Kidney (tissue), 14 donors: ENCODE measurements around the gene DSE. TPM values are rescaled to one million over a fixed set of nuclear protein-coding genes. Genes with fewer than 3 reads are reported as not detected.

ENCODE experiments used
- DNase-seq, 5 donors: peaks; one replicate each; pipeline ENCODE4 v3.0.0-alpha.2; 2013 to 2020
- FAIRE-seq: peaks from 2 replicates; lab custom pipeline; 2012; peaks lifted over from hg19 to GRCh38; lab: Jason Lieb, UNC
- H3K27ac ChIP-seq, 2 donors: one replicate each; pipeline ENCODE4 v1.7.0; 2013; ENCODE audit warnings: low read depth in 2 of 2, low read length in 2 of 2, inconsistent platforms in 1 of 2
- H3K27me3 ChIP-seq: one replicate; pipeline ENCODE4 v1.7.1; 2013; ENCODE audit warnings: low read length, inconsistent platforms; ENCODE audit not compliant: control insufficient read depth, insufficient read depth
- H3K36me3 ChIP-seq, 3 donors: one replicate each; pipeline versions ENCODE4 v1.7.0 to v1.7.1; 2013; ENCODE audit warnings: low read length in 3 of 3, control low read depth in 1 of 3, inconsistent platforms in 1 of 3; ENCODE audit not compliant: insufficient read depth in 3 of 3, control insufficient read depth in 2 of 3
- H3K4me1 ChIP-seq, 3 donors: one replicate each; pipeline versions ENCODE4 v1.7.0 to v1.7.1; 2013; ENCODE audit warnings: low read length in 3 of 3, inconsistent platforms in 1 of 3, low read depth in 1 of 3; ENCODE audit not compliant: control insufficient read depth in 2 of 3, insufficient read depth in 2 of 3
- H3K4me3 ChIP-seq, 3 donors: one replicate each; pipeline versions ENCODE4 v1.7.0 to v1.8.1; 2013; ENCODE audit warnings: low read length in 3 of 3, control low read depth in 1 of 3, inconsistent platforms in 1 of 3
- H3K9ac ChIP-seq, 3 donors: one replicate each; pipeline versions ENCODE4 v1.7.0 to v1.7.1; 2013; ENCODE audit warnings: low read length in 3 of 3, control low read depth in 1 of 3, inconsistent platforms in 1 of 3
- H3K9me3 ChIP-seq, 3 donors: one replicate each; pipeline versions ENCODE4 v1.7.0 to v1.7.1; 2013; ENCODE audit warnings: low read length in 3 of 3, control low read depth in 1 of 3, inconsistent platforms in 1 of 3; ENCODE audit not compliant: control insufficient read depth in 2 of 3, insufficient read depth in 1 of 3
- intact Hi-C: fragments of 100-400 bp; cut with DNase I; formaldehyde crosslinking; loops from one replicate; pipeline ENCODE4 v1.11.1; 2022
- polyA plus RNA-seq: library from polyadenylated mRNA; stranded (reverse); fragments of 350-450 nt; fragmentation: Illumina TruSeq; extraction: RNeasy Lipid Tissue Mini Kit (QIAGEN cat#74804); gene quantifications from one replicate; pipeline ENCODE4 v1.2.3, GENCODE V29; 2014; ENCODE audit warnings: low read depth, low replicate concordance; ENCODE audit not compliant: insufficient read depth
- total RNA-seq: library from RNA; stranded (reverse); fragmentation: NEBNext Ultra II Directional; extraction: Animal tissue kit (Norgen Biotek cat#: 25700); gene quantifications from one replicate; pipeline ENCODE4 v1.2.1, GENCODE V29; 2021
- TF ChIP-seq, protein P1 (sequence below): IDR thresholded peaks from 3 replicates; pipeline ENCODE4 v1.5.1; 2012; ENCODE audit warnings: mild to moderate bottlenecking, moderate library complexity, borderline replicate concordance; ENCODE audit not compliant: insufficient read depth; ENCODE audit errors: extremely low read depth
- donor health status: control.
- donor health status: control.
- donor health status: control.
- donor health status: control.
- donor health status: control.
- donor health status: DM: yes; HTN: yes; CAD: no.
- donor health status: Normal renal cell carcinoma (clear cell type).

Gene DSE
- total and polyA plus RNA-seq, 2 donors from 2014 or later, result 6.9 to 47.7 TPM

DNA sequence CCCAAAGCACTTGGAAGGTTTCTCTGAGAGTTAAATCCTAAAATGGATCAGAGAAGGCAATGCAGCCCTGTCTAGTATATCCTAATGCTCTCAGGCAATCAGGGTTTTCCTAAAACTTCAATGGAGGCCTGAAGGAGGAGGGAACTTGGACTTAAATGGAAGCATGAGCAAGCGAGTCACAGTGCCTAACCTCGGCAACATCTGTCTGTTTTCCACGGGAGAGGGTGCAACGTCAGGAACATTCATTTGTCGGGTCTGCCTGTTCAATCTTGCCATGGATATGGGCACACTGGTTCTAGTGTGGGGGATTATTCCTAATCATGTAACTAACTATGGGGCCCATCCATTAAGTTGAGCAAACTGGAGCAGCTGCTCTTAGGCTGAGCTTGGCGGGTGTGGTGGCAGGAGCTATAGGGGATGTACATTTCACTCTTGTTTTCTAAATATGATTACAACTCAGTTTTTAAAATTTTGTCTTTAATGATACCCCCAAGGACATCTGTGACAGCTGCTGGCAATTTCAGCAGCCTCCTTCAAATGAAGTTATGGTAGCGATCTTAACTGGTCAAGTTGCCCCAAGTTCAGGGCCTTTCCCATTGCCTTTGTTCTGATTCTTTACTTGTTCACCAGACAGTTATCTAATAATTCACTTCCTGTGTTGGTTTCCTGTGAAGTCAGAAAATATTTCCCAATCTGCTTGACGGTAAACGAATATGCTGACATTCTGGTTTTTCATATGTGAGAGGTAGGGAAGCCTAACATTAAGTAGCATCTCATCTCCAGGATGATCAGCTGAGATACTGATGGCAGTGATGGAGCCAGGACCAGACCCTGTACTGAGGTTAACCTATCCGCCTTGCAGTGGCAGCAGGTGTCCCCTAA is 21.6 kb downstream of the DSE start:
- H3K27ac ChIP-seq, result peak overlapping the region in 1 of 2 donors; percentile 9
- H3K27me3 ChIP-seq, result no peaks in the 10 kb centered on the region
- TF ChIP-seq, protein P1, sequence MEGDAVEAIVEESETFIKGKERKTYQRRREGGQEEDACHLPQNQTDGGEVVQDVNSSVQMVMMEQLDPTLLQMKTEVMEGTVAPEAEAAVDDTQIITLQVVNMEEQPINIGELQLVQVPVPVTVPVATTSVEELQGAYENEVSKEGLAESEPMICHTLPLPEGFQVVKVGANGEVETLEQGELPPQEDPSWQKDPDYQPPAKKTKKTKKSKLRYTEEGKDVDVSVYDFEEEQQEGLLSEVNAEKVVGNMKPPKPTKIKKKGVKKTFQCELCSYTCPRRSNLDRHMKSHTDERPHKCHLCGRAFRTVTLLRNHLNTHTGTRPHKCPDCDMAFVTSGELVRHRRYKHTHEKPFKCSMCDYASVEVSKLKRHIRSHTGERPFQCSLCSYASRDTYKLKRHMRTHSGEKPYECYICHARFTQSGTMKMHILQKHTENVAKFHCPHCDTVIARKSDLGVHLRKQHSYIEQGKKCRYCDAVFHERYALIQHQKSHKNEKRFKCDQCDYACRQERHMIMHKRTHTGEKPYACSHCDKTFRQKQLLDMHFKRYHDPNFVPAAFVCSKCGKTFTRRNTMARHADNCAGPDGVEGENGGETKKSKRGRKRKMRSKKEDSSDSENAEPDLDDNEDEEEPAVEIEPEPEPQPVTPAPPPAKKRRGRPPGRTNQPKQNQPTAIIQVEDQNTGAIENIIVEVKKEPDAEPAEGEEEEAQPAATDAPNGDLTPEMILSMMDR, result no peak
- no peak overlapping the region for H3K4me3 ChIP-seq
- H3K9me3 ChIP-seq, result no peaks in the 10 kb centered on the region
- no peak overlapping the region for H3K9ac ChIP-seq
- no peaks in the 10 kb centered on the region for H3K36me3 ChIP-seq
- DNase-seq (no peak), FAIRE-seq (no peak)
- H3K4me1 ChIP-seq, result peaks cover 0 to 4% (median 0%) of the 10 kb centered on the region in 3 donors
- intact Hi-C loops, result no loop called here

DNA sequence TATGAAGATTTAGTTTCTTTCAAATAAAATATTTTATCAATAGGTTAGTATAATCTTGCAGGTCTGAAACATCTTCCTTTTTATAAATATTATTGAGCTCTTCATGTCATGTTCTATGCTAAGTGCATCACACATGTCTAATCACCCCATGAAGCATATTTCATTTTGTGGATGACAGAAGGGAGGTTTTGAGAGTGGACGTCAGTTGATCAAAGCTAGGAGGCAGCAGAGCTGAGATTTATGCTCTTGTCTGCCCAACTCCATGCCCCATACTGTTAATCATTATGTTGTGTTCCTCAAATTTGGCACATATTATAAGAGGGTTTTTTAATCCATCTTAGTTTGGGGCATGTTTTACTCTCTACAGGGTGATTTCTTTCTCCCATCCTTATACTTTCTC is 22.7 kb downstream of the DSE start:
- FAIRE-seq (no peak), DNase-seq (no peak)
- no peaks in the 10 kb centered on the region for H3K36me3 ChIP-seq
- no peaks in the 10 kb centered on the region for H3K9me3 ChIP-seq
- H3K4me1 ChIP-seq, result peaks cover 3 to 6% (median 5%) of the 10 kb centered on the region in 3 donors
- no peak overlapping the region for H3K9ac ChIP-seq
- TF ChIP-seq, protein P1, result no peak
- intact Hi-C loops, result no loop called here
- H3K27ac ChIP-seq, result no peak overlapping the region
- H3K27me3 ChIP-seq, result no peaks in the 10 kb centered on the region
- no peak overlapping the region for H3K4me3 ChIP-seq

DNA sequence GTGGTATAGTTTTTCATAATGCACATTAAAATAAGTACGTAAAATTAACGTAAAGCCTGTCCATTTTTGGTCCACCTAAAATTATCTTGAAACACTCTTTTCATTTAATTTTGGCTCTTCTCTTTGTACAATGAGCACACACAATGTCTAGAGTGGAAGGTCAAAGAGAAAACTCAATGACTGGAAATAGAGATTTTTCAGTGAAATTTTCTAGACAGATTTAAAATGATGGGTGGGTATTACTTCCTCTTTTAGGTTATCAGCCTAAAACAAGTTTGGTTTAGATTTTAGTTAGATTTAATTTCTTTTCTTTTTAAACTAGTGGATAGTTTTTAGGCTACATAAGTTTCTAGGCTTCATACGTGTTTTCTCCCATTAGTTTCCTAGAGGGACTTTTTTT is 24.9 kb downstream of the DSE start:
- H3K4me3 ChIP-seq, result no peak overlapping the region
- H3K4me1 ChIP-seq, result peaks cover 4 to 7% (median 6%) of the 10 kb centered on the region in 3 donors
- H3K36me3 ChIP-seq, result no peaks in the 10 kb centered on the region
- H3K27ac ChIP-seq, result no peak overlapping the region
- FAIRE-seq (no peak), DNase-seq (no peak)
- H3K9ac ChIP-seq, result no peak overlapping the region
- no peaks in the 10 kb centered on the region for H3K27me3 ChIP-seq
- no peaks in the 10 kb centered on the region for H3K9me3 ChIP-seq
- intact Hi-C loops, result no loop called here
- TF ChIP-seq, protein P1, result no peak
